Measurements from ENCODE around the gene UGT1A3.

UGT1A3 gene

DNA sequence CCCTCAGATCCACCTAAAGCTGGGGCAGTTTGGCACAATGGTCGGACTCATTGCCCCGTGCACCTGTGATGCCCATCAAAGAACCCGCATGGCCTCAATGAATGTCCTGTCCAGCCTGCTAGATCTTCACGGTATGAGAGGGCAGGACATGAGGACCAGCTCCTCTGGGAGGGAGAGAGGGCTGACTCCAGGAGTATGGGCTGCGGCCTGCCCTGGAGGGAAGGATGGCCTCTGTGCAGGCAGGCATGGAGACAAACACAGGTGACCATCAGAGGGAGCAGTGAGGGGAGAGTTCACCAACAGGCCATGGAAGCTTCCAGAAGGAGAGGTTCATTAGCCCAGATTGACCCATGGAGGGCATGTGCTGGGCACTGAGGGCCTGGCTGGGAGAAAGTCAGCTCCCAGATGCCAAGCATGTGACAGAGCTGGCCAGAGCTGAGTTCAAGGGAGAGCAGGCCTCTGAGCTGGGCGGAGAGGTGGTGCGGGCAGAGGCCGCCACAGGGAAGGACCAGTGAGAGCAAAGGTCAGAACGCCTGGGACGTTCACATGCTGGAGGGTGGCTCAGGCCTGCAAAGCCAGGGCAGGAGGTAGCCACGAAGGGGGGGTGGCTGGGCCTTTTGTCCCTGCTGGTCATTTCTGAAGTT, 89.3 kb downstream of the UGT1A3 start:
- Histone ChIP-seq H3K9me2 (replicated peaks; ENCODE audit: low read depth, low read length) (no peaks in the 10 kb centered on the region), H3K4me2 (ENCODE audit: low read depth, low read length, poor library complexity, severe bottlenecking) (no peak overlapping the region), H2AFZ (ENCODE audit: low read length) (no peak overlapping the region), H3K27me3 (ENCODE audit: insufficient read depth, low read length, poor library complexity, severe bottlenecking) (no peaks in the 10 kb centered on the region), H3K79me2 (ENCODE audit: insufficient read depth, low read length) (no peaks in the 10 kb centered on the region), H3K4me3 (ENCODE audit: low read length, poor library complexity, severe bottlenecking) (no peak overlapping the region), H3K4me1 (ENCODE audit: insufficient read depth, low read length, poor library complexity, severe bottlenecking) (no peaks in the 10 kb centered on the region), H3K9ac (ENCODE audit: low read depth, low read length, poor library complexity, severe bottlenecking) (no peak overlapping the region), H3F3A (ENCODE audit: low read depth) (no peaks in the 10 kb centered on the region), H4K20me1 (ENCODE audit: insufficient read depth, low read length, poor library complexity, severe bottlenecking) (no peaks in the 10 kb centered on the region), H3K36me3 (ENCODE audit: insufficient read depth, low read length) (no peaks in the 10 kb centered on the region), H3K9me3 (ENCODE audit: insufficient read depth, low read depth, low read length) (no peaks in the 10 kb centered on the region)
- no peak for TF ChIP-seq EZH2phosphoT487 (IDR thresholded peaks at IDR 0.05; ENCODE audit: borderline replicate concordance)
- TF ChIP-seq, protein P1, sequence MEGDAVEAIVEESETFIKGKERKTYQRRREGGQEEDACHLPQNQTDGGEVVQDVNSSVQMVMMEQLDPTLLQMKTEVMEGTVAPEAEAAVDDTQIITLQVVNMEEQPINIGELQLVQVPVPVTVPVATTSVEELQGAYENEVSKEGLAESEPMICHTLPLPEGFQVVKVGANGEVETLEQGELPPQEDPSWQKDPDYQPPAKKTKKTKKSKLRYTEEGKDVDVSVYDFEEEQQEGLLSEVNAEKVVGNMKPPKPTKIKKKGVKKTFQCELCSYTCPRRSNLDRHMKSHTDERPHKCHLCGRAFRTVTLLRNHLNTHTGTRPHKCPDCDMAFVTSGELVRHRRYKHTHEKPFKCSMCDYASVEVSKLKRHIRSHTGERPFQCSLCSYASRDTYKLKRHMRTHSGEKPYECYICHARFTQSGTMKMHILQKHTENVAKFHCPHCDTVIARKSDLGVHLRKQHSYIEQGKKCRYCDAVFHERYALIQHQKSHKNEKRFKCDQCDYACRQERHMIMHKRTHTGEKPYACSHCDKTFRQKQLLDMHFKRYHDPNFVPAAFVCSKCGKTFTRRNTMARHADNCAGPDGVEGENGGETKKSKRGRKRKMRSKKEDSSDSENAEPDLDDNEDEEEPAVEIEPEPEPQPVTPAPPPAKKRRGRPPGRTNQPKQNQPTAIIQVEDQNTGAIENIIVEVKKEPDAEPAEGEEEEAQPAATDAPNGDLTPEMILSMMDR (conservative IDR thresholded peaks at IDR 0.05; ENCODE audit: low read length), result no peak

- H3K4me3 ChIP-seq (ENCODE audit: low read length, poor library complexity, severe bottlenecking), result no peak overlapping the region
- H3K27me3 ChIP-seq (ENCODE audit: insufficient read depth, low read length, poor library complexity, severe bottlenecking), result no peaks in the 10 kb centered on the region
- TF ChIP-seq EZH2phosphoT487 (IDR thresholded peaks at IDR 0.05; ENCODE audit: borderline replicate concordance), result no peak
- TF ChIP-seq, protein P1 (conservative IDR thresholded peaks at IDR 0.05; ENCODE audit: low read length), result no peak
- no peak overlapping the region for H3K4me2 ChIP-seq (ENCODE audit: low read depth, low read length, poor library complexity, severe bottlenecking)
- no peak overlapping the region for H3K9ac ChIP-seq (ENCODE audit: low read depth, low read length, poor library complexity, severe bottlenecking)
- H3K36me3 ChIP-seq (ENCODE audit: insufficient read depth, low read length), result no peaks in the 10 kb centered on the region
- no peaks in the 10 kb centered on the region for H3F3A ChIP-seq (ENCODE audit: low read depth)
- no peaks in the 10 kb centered on the region for H3K9me2 ChIP-seq (replicated peaks; ENCODE audit: low read depth, low read length)
- H3K79me2 ChIP-seq (ENCODE audit: insufficient read depth, low read length), result no peaks in the 10 kb centered on the region
- H2AFZ ChIP-seq (ENCODE audit: low read length), result no peak overlapping the region
- H3K4me1 ChIP-seq (ENCODE audit: insufficient read depth, low read length, poor library complexity, severe bottlenecking), result no peaks in the 10 kb centered on the region
- H4K20me1 ChIP-seq (ENCODE audit: insufficient read depth, low read length, poor library complexity, severe bottlenecking), result no peaks in the 10 kb centered on the region
- H3K9me3 ChIP-seq (ENCODE audit: insufficient read depth, low read depth, low read length), result no peaks in the 10 kb centered on the region
Measured at GRCh38 chr2:233818639-233819621, 90.1 kb downstream of the UGT1A3 start.

DNA sequence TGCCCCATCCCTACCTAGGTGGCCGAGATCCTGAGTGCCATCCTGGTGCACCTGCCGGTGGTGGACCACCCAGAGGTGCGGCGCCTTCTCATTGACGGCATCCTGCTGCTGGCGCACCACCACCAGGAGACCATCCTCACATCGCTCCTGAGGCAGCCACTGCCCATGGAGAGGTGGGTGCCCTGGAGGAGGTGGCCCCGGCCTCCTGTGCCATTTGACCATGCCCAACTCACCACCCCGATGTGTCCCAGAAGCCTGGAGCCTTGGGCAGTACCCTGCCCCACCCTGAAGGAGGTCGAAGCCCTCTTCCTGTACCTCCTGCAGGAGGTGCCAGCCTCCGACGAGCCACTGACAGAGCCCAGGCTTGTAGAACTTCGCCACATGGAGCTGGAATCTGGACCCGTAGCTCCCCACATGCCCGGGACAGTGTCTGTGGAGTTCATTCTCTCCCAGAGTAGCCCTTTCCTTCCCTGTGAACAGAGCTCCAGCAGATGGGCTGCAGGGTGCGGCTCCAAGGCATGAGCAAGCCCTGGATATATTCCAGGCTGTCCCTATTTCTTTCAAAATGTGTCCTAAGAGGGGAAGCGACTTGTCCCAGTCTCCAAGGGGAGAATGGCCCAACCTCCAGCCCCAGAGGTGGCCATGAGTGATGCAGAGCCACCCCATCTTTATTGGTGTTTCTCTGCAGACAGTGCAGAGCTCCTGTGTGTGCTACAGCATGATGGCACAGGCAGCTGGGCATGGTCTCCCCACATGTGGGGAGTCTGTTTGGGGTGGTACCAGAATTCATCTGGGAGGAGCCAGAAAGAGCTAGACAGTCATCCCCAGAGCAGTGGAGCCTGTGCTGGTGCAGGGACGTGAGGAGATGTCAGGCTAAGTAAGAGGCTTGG, 91.3 kb downstream of the UGT1A3 start:
- TF ChIP-seq, protein P1 (conservative IDR thresholded peaks at IDR 0.05; ENCODE audit: low read length), result no peak
- no peak for TF ChIP-seq EZH2phosphoT487 (IDR thresholded peaks at IDR 0.05; ENCODE audit: borderline replicate concordance)
- H3K27me3 ChIP-seq (ENCODE audit: insufficient read depth, low read length, poor library complexity, severe bottlenecking), result no peaks in the 10 kb centered on the region
- H3K79me2 ChIP-seq (ENCODE audit: insufficient read depth, low read length), result no peaks in the 10 kb centered on the region
- no peak overlapping the region for H3K9ac ChIP-seq (ENCODE audit: low read depth, low read length, poor library complexity, severe bottlenecking)
- H3K36me3 ChIP-seq (ENCODE audit: insufficient read depth, low read length), result no peaks in the 10 kb centered on the region
- H3F3A ChIP-seq (ENCODE audit: low read depth), result no peaks in the 10 kb centered on the region
- H3K4me2 ChIP-seq (ENCODE audit: low read depth, low read length, poor library complexity, severe bottlenecking), result no peak overlapping the region
- no peaks in the 10 kb centered on the region for H3K4me1 ChIP-seq (ENCODE audit: insufficient read depth, low read length, poor library complexity, severe bottlenecking)
- H3K9me3 ChIP-seq (ENCODE audit: insufficient read depth, low read depth, low read length), result no peaks in the 10 kb centered on the region
- no peak overlapping the region for H2AFZ ChIP-seq (ENCODE audit: low read length)
- no peaks in the 10 kb centered on the region for H3K9me2 ChIP-seq (replicated peaks; ENCODE audit: low read depth, low read length)
- no peaks in the 10 kb centered on the region for H4K20me1 ChIP-seq (ENCODE audit: insufficient read depth, low read length, poor library complexity, severe bottlenecking)
- H3K4me3 ChIP-seq (ENCODE audit: low read length, poor library complexity, severe bottlenecking), result no peak overlapping the region
